Prostate gland (tissue), 2 donors: ENCODE measurements around the gene THSD8. TPM values are rescaled to one million over a fixed set of nuclear protein-coding genes. Genes with fewer than 3 reads are reported as not detected.

ENCODE experiments used
- DNase-seq: peaks from one replicate; pipeline ENCODE4 v3.0.0-alpha.2; 2019; ENCODE audit warnings: low spot score
- H3K27ac ChIP-seq, 2 donors: fragments of 200-600 bp; sonication (generic); 2 replicates each; pipeline ENCODE4 v1.5.1; 2017 to 2019
- H3K27me3 ChIP-seq: fragments of 200-600 bp; sonication (generic); replicated peaks from 2 replicates; pipeline ENCODE4 v1.5.1; 2019; ENCODE audit not compliant: insufficient read depth
- H3K36me3 ChIP-seq, 2 donors: fragments of 200-600 bp; sonication (generic); 1 replicate in 1 of 2; 2 replicates in 1 of 2; pipeline versions ENCODE4 v1.5.1 to v1.8.1; 2017 to 2019
- H3K4me1 ChIP-seq: fragments of 200-600 bp; sonication (generic); replicated peaks from 2 replicates; pipeline ENCODE4 v1.5.1; 2019
- H3K4me3 ChIP-seq, 2 donors: fragments of 200-600 bp; sonication (generic); 2 replicates each; pipeline ENCODE4 v1.5.1; 2017 to 2019
- H3K9me3 ChIP-seq: fragments of 200-600 bp; sonication (generic); 2 replicates; pipeline ENCODE4 v1.5.1; 2017
- CTCF ChIP-seq, 4 experiments: fragments of 200-600 bp in 2 of 4; fragments of 450-650 bp in 2 of 4; sonication (generic) in 2 of 4; IDR thresholded peaks; 1 replicate in 3 of 4; 2 replicates in 1 of 4; pipeline ENCODE4 v1.5.1; 2016 to 2019; ENCODE audit warnings: antibody characterized with exemption in 4 of 4, mild to moderate bottlenecking in 2 of 4, moderate library complexity in 2 of 4
- POLR2A ChIP-seq: fragments of 450-650 bp; IDR thresholded peaks from one replicate; pipeline ENCODE4 v1.6.1; 2016; ENCODE audit warnings: antibody characterized with exemption, mild to moderate bottlenecking
- POLR2AphosphoS5 ChIP-seq: sonication (generic); formaldehyde crosslinking; IDR thresholded peaks from one replicate; pipeline ENCODE4 v1.6.1; 2017; ENCODE audit warnings: antibody characterized with exemption
- WGBS: methylation state at CpG from one replicate; pipeline ENCODE4 v1.1.5; 2018; 5-methylcytosine and 5-hydroxymethylcytosine counted together
- intact Hi-C: fragments of 100-400 bp; cut with DNase I; formaldehyde crosslinking; loops from one replicate; pipeline ENCODE4 v1.14.2; 2022
- total RNA-seq, 2 donors: library from RNA; depleted of rRNA; stranded (reverse); fragments of >200 nt; gene quantifications; one replicate each; pipeline ENCODE4 v1.1.0, GENCODE V29; 2016

Gene THSD8
- total RNA-seq, 2 donors from 2014 or later: 0.91 TPM; not detected in 1

GRCh38 chr19:12834566-12834943, 32.7 kb downstream of the THSD8 start, which contains the start of gene RTBDN:
Gene RTBDN, minus strand, starts transcription at chr19:12834579. Its CDS starts 4,600 bp downstream, at chr19:12829979.
- Histone ChIP-seq H3K27me3 (peaks cover 28% of the 10 kb centered on the region), H3K9me3 (no peaks in the 10 kb centered on the region), H3K4me3 (peak within 1 kb of the TSS; percentile 17 to 36), H3K27ac (no peak within 1 kb of the TSS), H3K36me3 (no peaks in the 10 kb centered on the region), H3K4me1 (peaks cover 6% of the 10 kb centered on the region)
- DNase-seq: no peak
- intact Hi-C loops: no loop called here
- TF ChIP-seq POLR2AphosphoS5: no peak
- TF ChIP-seq CTCF (IDR thresholded peaks at IDR 0.05): no peak
- no peak for TF ChIP-seq POLR2A
- 5% methylated on average over 20 of the region's 20 CpGs for WGBS

GRCh38 chr19:12834976-12835757, 33.3 kb downstream of the THSD8 start:
- WGBS: 8% methylated on average over 38 of the region's 39 CpGs
- TF ChIP-seq POLR2AphosphoS5 (no peak), POLR2A (no peak), CTCF (IDR thresholded peaks at IDR 0.05) (no peak)

GRCh38 chr19:12836529-12836863, 34.6 kb downstream of the THSD8 start:
- WGBS: 8% methylated on average over 6 of the region's 6 CpGs
- intact Hi-C loops: loop anchor here (2.0 kb wide), 1 partner anchor 70 kb away; no protein-coding TSS in a partner anchor
- peaks cover 32% of the 10 kb centered on the region for H3K27me3 ChIP-seq

More at GRCh38 chr19:12834976-12835757, 33.3 kb downstream of the THSD8 start:
- intact Hi-C loops: no loop called here
- no peaks in the 10 kb centered on the region for H3K9me3 ChIP-seq
- no peak overlapping the region for H3K27ac ChIP-seq
- H3K27me3 ChIP-seq: peaks cover 24% of the 10 kb centered on the region
- no peak for DNase-seq
- H3K4me3 ChIP-seq: no peak overlapping the region
- no peaks in the 10 kb centered on the region for H3K36me3 ChIP-seq
- H3K4me1 ChIP-seq: peaks cover 6% of the 10 kb centered on the region

GRCh38 chr19:12837225-12837624, 35.4 kb downstream of the THSD8 start:
- peaks cover 6% of the 10 kb centered on the region for H3K4me1 ChIP-seq
- intact Hi-C loops: loop anchor here (2.0 kb wide), 1 partner anchor 70 kb away; no protein-coding TSS in a partner anchor
- 83% methylated on average over 4 of the region's 4 CpGs for WGBS

More at GRCh38 chr19:12836529-12836863, 34.6 kb downstream of the THSD8 start:
- no peak overlapping the region for H3K4me3 ChIP-seq
- H3K27ac ChIP-seq: no peak overlapping the region
- no peaks in the 10 kb centered on the region for H3K36me3 ChIP-seq
- no peaks in the 10 kb centered on the region for H3K9me3 ChIP-seq
- TF ChIP-seq CTCF (IDR thresholded peaks at IDR 0.05) (no peak), POLR2A (no peak), POLR2AphosphoS5 (no peak)
- peaks cover 6% of the 10 kb centered on the region for H3K4me1 ChIP-seq
- DNase-seq: no peak

More at GRCh38 chr19:12837225-12837624, 35.4 kb downstream of the THSD8 start:
- no peak overlapping the region for H3K27ac ChIP-seq
- H3K9me3 ChIP-seq: no peaks in the 10 kb centered on the region
- DNase-seq: no peak
- peaks cover 32% of the 10 kb centered on the region for H3K27me3 ChIP-seq
- H3K4me3 ChIP-seq: no peak overlapping the region
- no peaks in the 10 kb centered on the region for H3K36me3 ChIP-seq
- no peak for TF ChIP-seq CTCF (IDR thresholded peaks at IDR 0.05)
- TF ChIP-seq POLR2A: no peak
- TF ChIP-seq POLR2AphosphoS5: no peak
